ENCODE measurements around the gene MRPL38.

The MRPL38 gene

DNA sequence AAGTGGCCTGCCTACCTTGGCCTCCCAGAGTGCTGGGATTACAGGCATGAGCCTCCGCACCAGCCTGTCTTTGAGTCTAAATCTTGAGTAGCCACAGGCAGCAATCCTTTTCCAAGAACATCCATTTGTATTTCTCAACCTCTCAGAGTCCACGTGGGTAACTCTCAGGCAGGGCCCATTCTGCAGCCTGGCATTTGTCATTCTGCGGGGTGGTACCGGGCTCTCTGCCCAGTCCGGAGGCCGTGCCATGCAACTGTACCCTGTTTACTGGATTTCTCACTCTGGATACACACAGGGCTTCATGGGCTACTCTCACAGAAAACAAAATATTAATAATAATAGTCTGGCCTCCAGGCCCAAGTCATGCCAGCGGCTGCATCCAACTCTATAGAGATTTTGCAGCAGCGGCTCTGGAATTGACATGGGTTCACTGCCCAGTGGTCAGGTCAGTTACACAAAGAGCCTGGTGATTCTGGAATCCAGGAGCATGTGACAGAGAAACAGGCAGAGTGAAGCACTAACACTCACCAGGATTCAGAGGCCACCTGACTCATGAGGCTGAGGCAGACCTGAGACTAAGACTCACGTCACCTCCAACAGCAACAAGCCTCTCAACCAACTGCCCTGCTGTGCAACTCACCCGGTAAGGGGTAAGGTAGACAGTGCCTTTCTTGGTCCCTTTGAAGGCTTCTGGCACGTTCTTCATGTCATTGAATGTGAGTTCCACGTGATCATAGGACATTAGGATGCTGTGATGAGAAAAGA, 53.6 kb downstream of the MRPL38 start:
- DNase-seq: no peak

DNA sequence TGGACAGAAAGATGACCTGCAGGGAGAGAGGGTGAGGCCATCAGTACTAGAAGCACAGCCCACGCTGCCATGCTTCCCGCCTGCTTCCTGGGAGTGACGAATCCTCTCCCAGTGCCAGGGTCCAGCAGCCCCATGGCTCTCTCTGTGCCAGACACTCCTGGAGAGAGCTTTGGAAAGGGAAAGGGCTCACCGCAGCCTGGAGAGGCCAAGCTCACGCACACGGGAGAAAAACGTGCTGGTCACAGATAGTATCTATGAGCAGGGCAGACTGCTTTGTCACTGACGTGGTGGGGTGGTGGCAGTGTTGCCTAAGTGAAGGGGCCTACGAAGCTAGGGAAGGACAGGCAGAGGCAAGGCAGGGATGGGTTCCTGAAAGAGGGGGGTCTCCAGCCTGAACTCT, 55.0 kb downstream of the MRPL38 start:
- DNase-seq: no peak

DNA sequence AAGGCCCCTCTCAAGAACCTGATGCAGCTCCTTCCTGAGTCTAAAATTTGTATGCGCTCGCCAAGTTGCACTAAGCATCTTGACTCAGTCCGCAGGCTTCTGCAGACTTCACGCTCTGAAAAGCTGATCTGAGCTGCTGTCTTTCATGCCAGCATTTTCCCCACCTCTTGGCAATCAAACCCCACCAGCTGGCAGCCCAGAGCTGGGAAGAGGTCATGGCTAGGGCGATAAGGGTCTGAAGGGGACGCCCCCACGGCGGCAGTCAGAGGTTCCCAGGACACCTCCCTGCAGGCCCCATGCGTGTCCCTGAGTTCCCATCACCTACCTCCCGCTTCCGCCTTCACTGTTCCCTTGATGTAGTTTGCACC, 55.4 kb downstream of the MRPL38 start:
- DNase-seq: no peak

All from NCI-H2171 treated with DMSO at 0.1 percent for 48 hours (cell line).